Vagina (tissue), 2 donors: ENCODE data around the gene AP1B1.

ENCODE experiments used
- POLR2A ChIP-seq, 2 donors: fragments of 450-650 bp; IDR thresholded peaks; one replicate each; pipeline ENCODE4 v1.6.1; 2017; ENCODE audit warnings: antibody characterized with exemption in 2 of 2, mild to moderate bottlenecking in 2 of 2, moderate library complexity in 2 of 2
- POLR2AphosphoS5 ChIP-seq, 2 donors: sonication (generic); formaldehyde crosslinking; IDR thresholded peaks; one replicate each; pipeline ENCODE4 v1.9.0; 2017; ENCODE audit warnings: antibody characterized with exemption in 2 of 2, mild to moderate bottlenecking in 2 of 2, low read depth in 1 of 2; ENCODE audit not compliant: insufficient read depth in 1 of 2
- TF ChIP-seq, protein P1 (sequence below), 3 experiments: fragments of 450-650 bp in 2 of 3; fragments of 200-600 bp in 1 of 3; sonication (generic) in 1 of 3; IDR thresholded peaks; one replicate each; pipeline ENCODE4 v1.5.1; 2017 to 2019; ENCODE audit warnings: antibody characterized with exemption in 3 of 3, mild to moderate bottlenecking in 2 of 3, moderate library complexity in 2 of 3

GRCh38 chr22:29328055-29328454 lies 60.3 kb downstream of the AP1B1 start:
- TF ChIP-seq, protein P1, sequence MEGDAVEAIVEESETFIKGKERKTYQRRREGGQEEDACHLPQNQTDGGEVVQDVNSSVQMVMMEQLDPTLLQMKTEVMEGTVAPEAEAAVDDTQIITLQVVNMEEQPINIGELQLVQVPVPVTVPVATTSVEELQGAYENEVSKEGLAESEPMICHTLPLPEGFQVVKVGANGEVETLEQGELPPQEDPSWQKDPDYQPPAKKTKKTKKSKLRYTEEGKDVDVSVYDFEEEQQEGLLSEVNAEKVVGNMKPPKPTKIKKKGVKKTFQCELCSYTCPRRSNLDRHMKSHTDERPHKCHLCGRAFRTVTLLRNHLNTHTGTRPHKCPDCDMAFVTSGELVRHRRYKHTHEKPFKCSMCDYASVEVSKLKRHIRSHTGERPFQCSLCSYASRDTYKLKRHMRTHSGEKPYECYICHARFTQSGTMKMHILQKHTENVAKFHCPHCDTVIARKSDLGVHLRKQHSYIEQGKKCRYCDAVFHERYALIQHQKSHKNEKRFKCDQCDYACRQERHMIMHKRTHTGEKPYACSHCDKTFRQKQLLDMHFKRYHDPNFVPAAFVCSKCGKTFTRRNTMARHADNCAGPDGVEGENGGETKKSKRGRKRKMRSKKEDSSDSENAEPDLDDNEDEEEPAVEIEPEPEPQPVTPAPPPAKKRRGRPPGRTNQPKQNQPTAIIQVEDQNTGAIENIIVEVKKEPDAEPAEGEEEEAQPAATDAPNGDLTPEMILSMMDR (IDR thresholded peaks at IDR 0.05), result no peak
- TF ChIP-seq POLR2A (IDR thresholded peaks at IDR 0.05) (no peak), POLR2AphosphoS5 (IDR thresholded peaks at IDR 0.05; ENCODE audit: insufficient read depth in 1 of 2, low read depth in 1 of 2) (no peak)
